H1 (cell line): ENCODE measurements around the gene CXCL16.

Source experiments
- SUZ12 ChIP-seq: fragments of 200-600 bp; sonication (generic); IDR thresholded peaks from 2 replicates; pipeline ENCODE4 v1.6.1; 2012; ENCODE audit warnings: mild to moderate bottlenecking, inconsistent platforms, low read length, moderate library complexity, mixed read lengths
- TF ChIP-seq, protein P1 (sequence below), 3 experiments: IDR thresholded peaks; 1 replicate in 2 of 3; 2 replicates in 1 of 3; pipeline versions ENCODE4 v1.5.1 to v1.6.1; 2011; ENCODE audit warnings: low read length in 3 of 3, mild to moderate bottlenecking in 3 of 3, inconsistent platforms in 2 of 3, low read depth in 1 of 3, moderate library complexity in 1 of 3; ENCODE audit not compliant: insufficient read depth in 1 of 3; ENCODE audit errors: control extremely low read depth in 1 of 3

- no peak for TF ChIP-seq SUZ12
- TF ChIP-seq, protein P1, sequence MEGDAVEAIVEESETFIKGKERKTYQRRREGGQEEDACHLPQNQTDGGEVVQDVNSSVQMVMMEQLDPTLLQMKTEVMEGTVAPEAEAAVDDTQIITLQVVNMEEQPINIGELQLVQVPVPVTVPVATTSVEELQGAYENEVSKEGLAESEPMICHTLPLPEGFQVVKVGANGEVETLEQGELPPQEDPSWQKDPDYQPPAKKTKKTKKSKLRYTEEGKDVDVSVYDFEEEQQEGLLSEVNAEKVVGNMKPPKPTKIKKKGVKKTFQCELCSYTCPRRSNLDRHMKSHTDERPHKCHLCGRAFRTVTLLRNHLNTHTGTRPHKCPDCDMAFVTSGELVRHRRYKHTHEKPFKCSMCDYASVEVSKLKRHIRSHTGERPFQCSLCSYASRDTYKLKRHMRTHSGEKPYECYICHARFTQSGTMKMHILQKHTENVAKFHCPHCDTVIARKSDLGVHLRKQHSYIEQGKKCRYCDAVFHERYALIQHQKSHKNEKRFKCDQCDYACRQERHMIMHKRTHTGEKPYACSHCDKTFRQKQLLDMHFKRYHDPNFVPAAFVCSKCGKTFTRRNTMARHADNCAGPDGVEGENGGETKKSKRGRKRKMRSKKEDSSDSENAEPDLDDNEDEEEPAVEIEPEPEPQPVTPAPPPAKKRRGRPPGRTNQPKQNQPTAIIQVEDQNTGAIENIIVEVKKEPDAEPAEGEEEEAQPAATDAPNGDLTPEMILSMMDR (IDR thresholded peaks at IDR 0.05; ENCODE audit: control extremely low read depth in 1 of 3, insufficient read depth in 1 of 3, low read depth in 1 of 3, low read length in 3 of 3), result no peak
Observed at GRCh38 chr17:4769628-4770027, 29.9 kb upstream of the CXCL16 start.
